ENCODE results near the gene RAB29.

- no peak for TF ChIP-seq CTCF (IDR thresholded peaks at IDR 0.05)
- no peak for TF ChIP-seq POLR2A (IDR thresholded peaks at IDR 0.05)
Measured at GRCh38 chr1:205774198-205775014, 876 bp downstream of the RAB29 start.

All from Peyer's patch (tissue), 4 donors.